Upper lobe of right lung (tissue), 1 donor: Measurements from ENCODE around the gene TPSAB1. TPM values are rescaled to one million over a fixed set of nuclear protein-coding genes. Genes with fewer than 3 reads are reported as not detected.

Source experiments
- ATAC-seq: fragments of 200-7000 bp; cut with Tn5 transposase; one replicate; pipeline ENCODE4 v1.9.1; 2020; ENCODE audit warnings: mild to moderate bottlenecking, moderate library complexity
- DNase-seq: peaks from one replicate; pipeline ENCODE4 v3.0.0-alpha.2; 2020
- H3K27ac ChIP-seq: fragments of 200-600 bp; one replicate; pipeline ENCODE4 v1.8.0; 2022
- H3K27me3 ChIP-seq: fragments of 200-600 bp; one replicate; pipeline ENCODE4 v1.8.0; 2022; ENCODE audit warnings: mild to moderate bottlenecking
- H3K36me3 ChIP-seq: fragments of 200-600 bp; one replicate; pipeline ENCODE4 v1.8.0; 2022
- H3K4me1 ChIP-seq: fragments of 200-600 bp; one replicate; pipeline ENCODE4 v1.8.0; 2022
- H3K4me3 ChIP-seq: fragments of 200-600 bp; one replicate; pipeline ENCODE4 v1.8.0; 2022; ENCODE audit warnings: mild to moderate bottlenecking
- H3K9me3 ChIP-seq: fragments of 200-600 bp; one replicate; pipeline ENCODE4 v1.8.0; 2022
- intact Hi-C: fragments of 100-400 bp; cut with DNase I; formaldehyde crosslinking; loops from one replicate; pipeline ENCODE4 v1.11.0; 2022
- total RNA-seq: library from RNA; stranded (reverse); fragmentation: NEBNext Ultra II Directional; extraction: Animal tissue kit (Norgen Biotek cat#: 25700); gene quantifications from one replicate; pipeline ENCODE4 v1.2.1, GENCODE V29; 2021
- TF ChIP-seq, protein P1 (sequence below): fragments of 200-600 bp; IDR thresholded peaks from one replicate; pipeline ENCODE4 v1.8.0; 2022; ENCODE audit warnings: antibody characterized with exemption
- donor health status: DM: no; HTN: yes; CAD: no; lungs with severe emphysema.

The TPSAB1 gene
- total RNA-seq, 1 donor from 2014 or later, result 122 TPM

- Histone ChIP-seq H3K4me3 (no peak overlapping the region), H3K4me1 (no peaks in the 10 kb centered on the region), H3K36me3 (no peaks in the 10 kb centered on the region), H3K9me3 (no peaks in the 10 kb centered on the region), H3K27ac (no peak overlapping the region), H3K27me3 (no peaks in the 10 kb centered on the region)
- TF ChIP-seq, protein P1, sequence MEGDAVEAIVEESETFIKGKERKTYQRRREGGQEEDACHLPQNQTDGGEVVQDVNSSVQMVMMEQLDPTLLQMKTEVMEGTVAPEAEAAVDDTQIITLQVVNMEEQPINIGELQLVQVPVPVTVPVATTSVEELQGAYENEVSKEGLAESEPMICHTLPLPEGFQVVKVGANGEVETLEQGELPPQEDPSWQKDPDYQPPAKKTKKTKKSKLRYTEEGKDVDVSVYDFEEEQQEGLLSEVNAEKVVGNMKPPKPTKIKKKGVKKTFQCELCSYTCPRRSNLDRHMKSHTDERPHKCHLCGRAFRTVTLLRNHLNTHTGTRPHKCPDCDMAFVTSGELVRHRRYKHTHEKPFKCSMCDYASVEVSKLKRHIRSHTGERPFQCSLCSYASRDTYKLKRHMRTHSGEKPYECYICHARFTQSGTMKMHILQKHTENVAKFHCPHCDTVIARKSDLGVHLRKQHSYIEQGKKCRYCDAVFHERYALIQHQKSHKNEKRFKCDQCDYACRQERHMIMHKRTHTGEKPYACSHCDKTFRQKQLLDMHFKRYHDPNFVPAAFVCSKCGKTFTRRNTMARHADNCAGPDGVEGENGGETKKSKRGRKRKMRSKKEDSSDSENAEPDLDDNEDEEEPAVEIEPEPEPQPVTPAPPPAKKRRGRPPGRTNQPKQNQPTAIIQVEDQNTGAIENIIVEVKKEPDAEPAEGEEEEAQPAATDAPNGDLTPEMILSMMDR, result no peak
- DNase-seq (no peak), ATAC-seq (no peak)
- intact Hi-C loops, result no loop called here
Observed at GRCh38 chr16:1220841-1221627, 19.5 kb upstream of the TPSAB1 start.

DNA sequence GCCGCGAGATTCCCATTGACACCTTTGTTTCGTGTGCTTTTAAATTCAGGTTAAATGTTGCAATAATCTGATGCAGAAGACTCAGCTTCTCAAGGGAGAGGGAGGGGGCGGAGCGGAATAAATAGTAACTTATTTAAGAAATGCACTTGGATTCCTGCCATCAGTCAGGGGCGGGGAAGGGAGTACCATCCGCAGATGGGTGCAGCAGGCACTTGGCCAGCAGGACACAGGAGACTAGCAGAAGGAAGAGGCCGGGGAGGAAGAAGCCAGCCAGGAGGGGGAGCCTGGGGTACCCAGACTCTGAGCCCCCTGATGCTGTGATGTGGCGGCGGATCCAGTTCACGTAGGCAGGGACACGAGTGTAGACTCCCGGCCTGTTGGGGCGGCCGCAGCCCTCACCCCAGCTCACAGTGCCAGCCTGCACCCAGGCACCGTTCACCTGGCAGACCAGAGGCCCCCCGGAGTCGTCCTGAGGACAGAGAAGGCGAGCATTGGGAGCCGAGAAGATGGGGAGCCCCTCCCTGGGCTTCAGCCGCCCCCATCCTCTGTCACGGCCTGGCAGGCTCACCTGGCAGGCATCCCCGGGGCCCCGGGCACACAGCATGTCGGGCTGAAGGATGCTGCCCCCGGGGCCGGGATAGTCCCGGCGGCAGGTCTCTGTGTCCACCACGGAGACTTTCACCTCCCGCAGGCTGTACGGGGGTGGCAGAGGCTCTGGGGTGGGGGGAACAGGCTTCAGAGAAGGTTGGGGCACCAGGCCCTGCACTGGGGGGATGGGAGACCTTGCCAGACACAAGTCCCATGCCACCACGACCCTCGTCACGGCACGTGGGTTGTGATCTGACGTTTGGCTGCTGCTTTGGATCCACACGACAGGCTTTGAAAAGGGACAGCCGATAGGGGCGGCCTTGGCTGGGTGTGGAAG lies 18.6 kb upstream of the TPSAB1 start:
- ATAC-seq (no peak), DNase-seq (no peak)
- H3K36me3 ChIP-seq, result no peaks in the 10 kb centered on the region
- H3K4me1 ChIP-seq, result no peaks in the 10 kb centered on the region
- H3K4me3 ChIP-seq, result no peak overlapping the region
- TF ChIP-seq, protein P1, result no peak
- intact Hi-C loops, result no loop called here
- no peaks in the 10 kb centered on the region for H3K27me3 ChIP-seq
- H3K9me3 ChIP-seq, result no peaks in the 10 kb centered on the region
- no peak overlapping the region for H3K27ac ChIP-seq

DNA sequence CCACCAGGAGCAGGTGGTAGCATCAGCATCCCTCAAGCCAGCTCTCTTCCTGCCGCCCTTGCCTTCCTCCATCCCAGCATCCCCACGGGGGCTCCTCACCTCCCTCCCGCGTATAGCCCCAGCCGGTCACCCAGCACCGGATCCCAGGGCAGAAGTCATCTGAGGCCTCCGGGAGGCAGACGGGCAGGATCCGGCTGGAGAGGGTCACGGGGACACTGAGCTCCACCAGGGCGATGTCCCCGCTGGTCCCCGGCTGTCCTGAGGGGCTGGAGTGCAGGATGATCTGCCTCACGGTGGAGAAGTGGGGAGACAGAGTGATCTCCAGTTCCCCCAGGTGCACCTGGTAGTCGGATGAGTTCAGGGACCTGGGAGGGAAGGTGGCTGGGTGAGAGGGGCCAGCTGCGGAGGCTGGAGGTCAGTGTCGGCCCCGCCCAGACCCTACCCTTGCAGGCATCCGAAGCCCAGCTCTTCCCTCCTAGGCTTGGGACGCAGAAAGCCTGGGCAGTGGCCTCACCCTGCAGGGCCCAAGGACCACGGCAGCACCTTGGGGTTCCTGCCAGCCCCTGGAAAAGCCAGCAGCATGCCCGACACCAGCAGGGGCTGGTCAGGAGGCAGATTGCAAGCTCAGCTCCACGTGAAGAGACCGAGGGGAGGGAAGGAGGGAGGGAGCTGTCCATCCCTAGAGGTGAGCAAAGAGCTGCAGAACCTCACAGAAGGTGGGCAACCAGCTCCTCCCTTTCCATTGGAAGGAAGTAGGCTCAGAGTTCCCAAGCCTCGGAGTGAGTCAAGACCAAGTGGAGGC lies 17.8 kb upstream of the TPSAB1 start:
- intact Hi-C loops, result no loop called here
- H3K36me3 ChIP-seq, result no peaks in the 10 kb centered on the region
- H3K27me3 ChIP-seq, result no peaks in the 10 kb centered on the region
- ATAC-seq (no peak), DNase-seq (no peak)
- H3K27ac ChIP-seq, result no peak overlapping the region
- no peaks in the 10 kb centered on the region for H3K9me3 ChIP-seq
- H3K4me1 ChIP-seq, result no peaks in the 10 kb centered on the region
- TF ChIP-seq, protein P1, result no peak
- H3K4me3 ChIP-seq, result no peak overlapping the region

GRCh38 chr16:1223355-1224214 lies 16.9 kb upstream of the TPSAB1 start:
- Histone ChIP-seq H3K4me3 (no peak overlapping the region), H3K36me3 (no peaks in the 10 kb centered on the region), H3K27me3 (no peaks in the 10 kb centered on the region), H3K27ac (no peak overlapping the region), H3K9me3 (no peaks in the 10 kb centered on the region), H3K4me1 (no peaks in the 10 kb centered on the region)
- TF ChIP-seq, protein P1, result no peak
- intact Hi-C loops, result no loop called here
- DNase-seq (no peak), ATAC-seq (no peak)

GRCh38 chr16:1224558-1224957 lies 15.9 kb upstream of the TPSAB1 start:
- DNase-seq (no peak), ATAC-seq (no peak)
- Histone ChIP-seq H3K36me3 (no peaks in the 10 kb centered on the region), H3K9me3 (no peaks in the 10 kb centered on the region), H3K27me3 (no peaks in the 10 kb centered on the region), H3K4me1 (no peaks in the 10 kb centered on the region), H3K27ac (no peak overlapping the region), H3K4me3 (no peak overlapping the region)
- TF ChIP-seq, protein P1, result no peak
- intact Hi-C loops, result no loop called here
